ENCODE results near the gene PKD1.
"Not testable (repeated sequence)": the region's sequence is repeated elsewhere in the genome, so short reads cannot be mapped to it uniquely, and the experiment has no call there.

- TF ChIP-seq, protein P1, sequence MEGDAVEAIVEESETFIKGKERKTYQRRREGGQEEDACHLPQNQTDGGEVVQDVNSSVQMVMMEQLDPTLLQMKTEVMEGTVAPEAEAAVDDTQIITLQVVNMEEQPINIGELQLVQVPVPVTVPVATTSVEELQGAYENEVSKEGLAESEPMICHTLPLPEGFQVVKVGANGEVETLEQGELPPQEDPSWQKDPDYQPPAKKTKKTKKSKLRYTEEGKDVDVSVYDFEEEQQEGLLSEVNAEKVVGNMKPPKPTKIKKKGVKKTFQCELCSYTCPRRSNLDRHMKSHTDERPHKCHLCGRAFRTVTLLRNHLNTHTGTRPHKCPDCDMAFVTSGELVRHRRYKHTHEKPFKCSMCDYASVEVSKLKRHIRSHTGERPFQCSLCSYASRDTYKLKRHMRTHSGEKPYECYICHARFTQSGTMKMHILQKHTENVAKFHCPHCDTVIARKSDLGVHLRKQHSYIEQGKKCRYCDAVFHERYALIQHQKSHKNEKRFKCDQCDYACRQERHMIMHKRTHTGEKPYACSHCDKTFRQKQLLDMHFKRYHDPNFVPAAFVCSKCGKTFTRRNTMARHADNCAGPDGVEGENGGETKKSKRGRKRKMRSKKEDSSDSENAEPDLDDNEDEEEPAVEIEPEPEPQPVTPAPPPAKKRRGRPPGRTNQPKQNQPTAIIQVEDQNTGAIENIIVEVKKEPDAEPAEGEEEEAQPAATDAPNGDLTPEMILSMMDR (IDR thresholded peaks at IDR 0.05): not testable (repeated sequence)
- TF ChIP-seq EP300 (IDR thresholded peaks at IDR 0.05) (peak; percentile 30), POLR2AphosphoS5 (IDR thresholded peaks at IDR 0.05) (peak in 1 of 2 donors; percentile 23)
- not testable (repeated sequence) for TF ChIP-seq POLR2A (IDR thresholded peaks at IDR 0.05; ENCODE audit: low read depth)
Observed at GRCh38 chr16:2126928-2127556, 8.7 kb downstream of the PKD1 start.
